ENCODE data around the gene CPA3. TPM values are rescaled to one million over a fixed set of nuclear protein-coding genes. Genes with fewer than 3 reads are reported as not detected.

The CPA3 gene
- total and polyA plus RNA-seq, 2 donors (not counting 1 experiment from before 2014, with no cell fraction given), result 0.17 TPM; not detected in 1

- Histone ChIP-seq H3K9me3 (ENCODE audit: control insufficient read depth, insufficient read depth, low read depth, low read length) (no peaks in the 10 kb centered on the region), H3K4me1 (ENCODE audit: control insufficient read depth, extremely low read depth, insufficient read depth, low read length) (peaks cover 5% of the 10 kb centered on the region), H3K27ac (ENCODE audit: insufficient read depth, low read length) (no peak overlapping the region), H4K20me1 (ENCODE audit: control insufficient read depth, extremely low read depth, insufficient read depth, low read length) (no peaks in the 10 kb centered on the region), H3K36me3 (ENCODE audit: control insufficient read depth, insufficient read depth, low read length) (no peaks in the 10 kb centered on the region), H3K79me2 (ENCODE audit: control insufficient read depth, insufficient read depth, low read length) (no peaks in the 10 kb centered on the region), H3K9ac (ENCODE audit: insufficient read depth, low read length) (no peak overlapping the region), H3K4me2 (ENCODE audit: extremely low read depth, insufficient read depth, low read length) (no peak overlapping the region), H3K27me3 (ENCODE audit: control insufficient read depth, insufficient read depth, low read length) (no peaks in the 10 kb centered on the region), H2AFZ (ENCODE audit: low read length) (no peak overlapping the region), H3K4me3 (replicated peaks in 1 of 4; ENCODE audit: control extremely low read depth in 1 of 4, insufficient read depth in 1 of 4, low read depth in 3 of 4, low read length in 4 of 4) (no peak overlapping the region)
- no peak for TF ChIP-seq EZH2 (IDR thresholded peaks at IDR 0.05; ENCODE audit: low read length, missing control alignments)
- TF ChIP-seq, protein P1, sequence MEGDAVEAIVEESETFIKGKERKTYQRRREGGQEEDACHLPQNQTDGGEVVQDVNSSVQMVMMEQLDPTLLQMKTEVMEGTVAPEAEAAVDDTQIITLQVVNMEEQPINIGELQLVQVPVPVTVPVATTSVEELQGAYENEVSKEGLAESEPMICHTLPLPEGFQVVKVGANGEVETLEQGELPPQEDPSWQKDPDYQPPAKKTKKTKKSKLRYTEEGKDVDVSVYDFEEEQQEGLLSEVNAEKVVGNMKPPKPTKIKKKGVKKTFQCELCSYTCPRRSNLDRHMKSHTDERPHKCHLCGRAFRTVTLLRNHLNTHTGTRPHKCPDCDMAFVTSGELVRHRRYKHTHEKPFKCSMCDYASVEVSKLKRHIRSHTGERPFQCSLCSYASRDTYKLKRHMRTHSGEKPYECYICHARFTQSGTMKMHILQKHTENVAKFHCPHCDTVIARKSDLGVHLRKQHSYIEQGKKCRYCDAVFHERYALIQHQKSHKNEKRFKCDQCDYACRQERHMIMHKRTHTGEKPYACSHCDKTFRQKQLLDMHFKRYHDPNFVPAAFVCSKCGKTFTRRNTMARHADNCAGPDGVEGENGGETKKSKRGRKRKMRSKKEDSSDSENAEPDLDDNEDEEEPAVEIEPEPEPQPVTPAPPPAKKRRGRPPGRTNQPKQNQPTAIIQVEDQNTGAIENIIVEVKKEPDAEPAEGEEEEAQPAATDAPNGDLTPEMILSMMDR (conservative IDR thresholded peaks at IDR 0.05 in 1 of 2, IDR thresholded peaks at IDR 0.05 in 1 of 2; ENCODE audit: low read depth in 1 of 2, low read length in 2 of 2), result no peak
- DNase-seq (ENCODE audit: low read depth in 2 of 2), result no peak
These were observed 41.6 kb downstream of the CPA3 start for GRCh38 chr3:148906667-148907066.

- H3K36me3 ChIP-seq (ENCODE audit: control insufficient read depth, insufficient read depth, low read length), result no peaks in the 10 kb centered on the region
These were observed 46.1 kb downstream of the CPA3 start for GRCh38 chr3:148911173-148911572.

DNA sequence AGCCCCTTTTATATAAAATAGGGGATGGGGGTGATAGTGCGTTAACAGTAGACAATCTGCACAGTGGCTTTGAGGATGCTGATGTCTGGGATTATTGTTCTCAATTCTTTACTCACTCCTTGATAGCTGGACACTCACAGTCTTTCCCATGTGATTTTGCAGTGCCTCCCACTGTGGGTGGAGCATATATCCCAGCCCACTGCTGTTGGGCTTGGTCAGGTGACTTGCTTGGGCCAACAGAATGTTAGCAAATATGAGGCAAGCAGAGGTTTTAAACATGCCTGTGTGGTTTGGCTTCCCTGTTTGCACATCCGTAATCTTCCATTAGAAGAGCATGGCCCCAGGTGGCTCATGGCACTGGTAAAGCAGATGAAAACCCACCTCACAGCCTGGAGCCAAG is 46.5 kb downstream of the CPA3 start:
- no peak overlapping the region for H3K4me2 ChIP-seq (ENCODE audit: extremely low read depth, insufficient read depth, low read length)
- no peaks in the 10 kb centered on the region for H4K20me1 ChIP-seq (ENCODE audit: control insufficient read depth, extremely low read depth, insufficient read depth, low read length)
- TF ChIP-seq, protein P1 (conservative IDR thresholded peaks at IDR 0.05 in 1 of 2, IDR thresholded peaks at IDR 0.05 in 1 of 2; ENCODE audit: low read depth in 1 of 2, low read length in 2 of 2), result no peak
- TF ChIP-seq EZH2 (IDR thresholded peaks at IDR 0.05; ENCODE audit: low read length, missing control alignments), result no peak
- H3K9ac ChIP-seq (ENCODE audit: insufficient read depth, low read length), result no peak overlapping the region
- H3K4me1 ChIP-seq (ENCODE audit: control insufficient read depth, extremely low read depth, insufficient read depth, low read length), result no peaks in the 10 kb centered on the region
- H3K79me2 ChIP-seq (ENCODE audit: control insufficient read depth, insufficient read depth, low read length), result no peaks in the 10 kb centered on the region
- DNase-seq (ENCODE audit: low read depth in 2 of 2), result no peak
- no peak overlapping the region for H3K27ac ChIP-seq (ENCODE audit: insufficient read depth, low read length)
- no peaks in the 10 kb centered on the region for H3K9me3 ChIP-seq (ENCODE audit: control insufficient read depth, insufficient read depth, low read depth, low read length)
- no peaks in the 10 kb centered on the region for H3K27me3 ChIP-seq (ENCODE audit: control insufficient read depth, insufficient read depth, low read length)
- no peaks in the 10 kb centered on the region for H3K36me3 ChIP-seq (ENCODE audit: control insufficient read depth, insufficient read depth, low read length)
- H3K4me3 ChIP-seq (replicated peaks in 1 of 4; ENCODE audit: control extremely low read depth in 1 of 4, insufficient read depth in 1 of 4, low read depth in 3 of 4, low read length in 4 of 4), result no peak overlapping the region
- H2AFZ ChIP-seq (ENCODE audit: low read length), result no peak overlapping the region

More at GRCh38 chr3:148911173-148911572, 46.1 kb downstream of the CPA3 start:
- H3K27ac ChIP-seq (ENCODE audit: insufficient read depth, low read length), result no peak overlapping the region
- no peak overlapping the region for H3K4me3 ChIP-seq (replicated peaks in 1 of 4; ENCODE audit: control extremely low read depth in 1 of 4, insufficient read depth in 1 of 4, low read depth in 3 of 4, low read length in 4 of 4)
- no peak overlapping the region for H3K9ac ChIP-seq (ENCODE audit: insufficient read depth, low read length)
- H3K9me3 ChIP-seq (ENCODE audit: control insufficient read depth, insufficient read depth, low read depth, low read length), result no peaks in the 10 kb centered on the region
- no peaks in the 10 kb centered on the region for H3K4me1 ChIP-seq (ENCODE audit: control insufficient read depth, extremely low read depth, insufficient read depth, low read length)
- no peaks in the 10 kb centered on the region for H3K27me3 ChIP-seq (ENCODE audit: control insufficient read depth, insufficient read depth, low read length)
- no peaks in the 10 kb centered on the region for H4K20me1 ChIP-seq (ENCODE audit: control insufficient read depth, extremely low read depth, insufficient read depth, low read length)
- no peak overlapping the region for H3K4me2 ChIP-seq (ENCODE audit: extremely low read depth, insufficient read depth, low read length)
- H3K79me2 ChIP-seq (ENCODE audit: control insufficient read depth, insufficient read depth, low read length), result no peaks in the 10 kb centered on the region
- DNase-seq (ENCODE audit: low read depth in 2 of 2), result peak in 1 of 2 donors; percentile 11
- no peak for TF ChIP-seq EZH2 (IDR thresholded peaks at IDR 0.05; ENCODE audit: low read length, missing control alignments)
- TF ChIP-seq, protein P1 (conservative IDR thresholded peaks at IDR 0.05 in 1 of 2, IDR thresholded peaks at IDR 0.05 in 1 of 2; ENCODE audit: low read depth in 1 of 2, low read length in 2 of 2), result no peak
- H2AFZ ChIP-seq (ENCODE audit: low read length), result no peak overlapping the region
